Measurements from ENCODE around the gene TMX2. TPM values are rescaled to one million over a fixed set of nuclear protein-coding genes. Genes with fewer than 3 reads are reported as not detected.

TMX2 gene
- total RNA-seq, 2 experiments from 2014 or later, result 61.6 to 64.7 TPM

- POLR2A ChIA-PET, result interaction anchor here (1.1 kb wide), 1 partner anchor 13 kb away, joined by 3 read pairs; no protein-coding TSS in a partner anchor
- Mint-ChIP-seq H3K27ac (no peak overlapping the region), H3K36me3 (peaks cover 6% of the 10 kb centered on the region), H3K9me3 (no peaks in the 10 kb centered on the region), H3K4me1 (peaks cover 14% of the 10 kb centered on the region), H3K4me3 (no peak overlapping the region), H3K27me3 (no peaks in the 10 kb centered on the region)
- ATAC-seq (ENCODE audit: low read depth), result no peak
- DNase-seq, result no peak
Measured at GRCh38 chr11:57732661-57733060, 20.3 kb downstream of the TMX2 start.

- Mint-ChIP-seq H3K27ac (peak overlapping the region; percentile 74), H3K4me3 (no peak overlapping the region)
- POLR2A ChIA-PET, result interaction anchor here (0.6 to 1.2 kb wide), 4 partner anchors 11 to 202 kb away, joined by 3 to 6 read pairs (median 4); no protein-coding TSS in a partner anchor
Measured at GRCh38 chr11:57735619-57736298, 23.4 kb downstream of the TMX2 start.

DNA sequence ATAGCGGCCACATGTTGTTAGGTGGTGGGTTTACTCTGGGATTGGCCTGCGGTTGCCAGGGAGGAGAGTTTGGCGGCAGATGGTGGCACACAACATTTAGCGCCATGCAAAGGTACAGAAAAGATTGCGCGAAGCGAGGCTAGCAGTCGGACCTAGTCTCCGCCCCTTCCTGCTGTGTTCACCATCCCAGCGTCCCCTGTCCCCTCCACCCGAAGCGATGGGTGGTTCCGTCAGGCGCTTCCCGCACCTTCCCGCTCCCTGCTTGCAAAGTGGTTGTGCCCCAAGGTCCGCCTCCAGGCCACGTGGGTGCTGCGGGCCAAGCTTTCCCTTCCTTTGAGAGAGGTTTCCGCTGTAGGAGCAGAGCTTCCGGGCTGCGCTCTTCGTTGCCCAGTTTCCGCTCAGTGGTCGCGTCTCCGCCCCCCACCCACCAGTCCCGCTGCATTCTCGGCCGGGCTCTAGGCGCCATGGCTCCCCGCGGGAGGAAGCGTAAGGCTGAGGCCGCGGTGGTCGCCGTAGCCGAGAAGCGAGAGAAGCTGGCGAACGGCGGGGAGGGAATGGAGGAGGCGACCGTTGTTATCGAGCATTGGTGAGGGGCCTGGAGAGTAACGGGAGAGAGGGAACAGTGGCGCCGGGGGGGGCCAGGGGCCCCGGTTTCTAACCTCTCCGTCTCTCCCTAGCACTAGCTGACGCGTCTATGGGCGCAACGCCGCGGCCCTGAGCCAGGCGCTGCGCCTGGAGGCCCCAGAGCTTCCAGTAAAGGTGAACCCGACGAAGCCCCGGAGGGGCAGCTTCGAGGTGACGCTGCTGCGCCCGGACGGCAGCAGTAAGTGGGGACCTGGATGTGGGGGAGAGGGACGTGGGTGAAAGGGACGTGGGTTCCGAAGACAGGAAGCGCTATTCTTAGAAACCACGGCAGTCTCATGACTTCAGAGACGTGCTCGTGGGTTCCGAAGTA lies 29.0 kb downstream of the TMX2 start, which contains the start of gene SELENOH:
Gene SELENOH (plus strand): TSS at position 360 of the 955 bp plus-strand sequence. CDS start 105 bp downstream, at position 465.
- peak within 1 kb of the TSS; percentile 100 for H3K27ac Mint-ChIP-seq
- peaks cover 31% of the 10 kb centered on the region for H3K4me1 Mint-ChIP-seq
- ATAC-seq (ENCODE audit: low read depth), result peak; percentile 90
- H3K4me3 Mint-ChIP-seq, result peak within 1 kb of the TSS; percentile 100
- H3K36me3 Mint-ChIP-seq, result peaks cover 35% of the 10 kb centered on the region
- H3K27me3 Mint-ChIP-seq, result no peaks in the 10 kb centered on the region
- POLR2A ChIA-PET, result interaction anchor here (0.7 to 2.5 kb wide), 25 partner anchors 10 to 837 kb away, joined by 3 to 36 read pairs (median 4); partner anchors contain the start of genes BTBD18, MED19, SLC43A1 and TIMM10
- peak; percentile 92 for DNase-seq
- H3K9me3 Mint-ChIP-seq, result no peaks in the 10 kb centered on the region

More at GRCh38 chr11:57735619-57736298, 23.4 kb downstream of the TMX2 start:
- H3K9me3 Mint-ChIP-seq, result no peaks in the 10 kb centered on the region
- DNase-seq (no peak), ATAC-seq (ENCODE audit: low read depth) (no peak)
- peaks cover 14% of the 10 kb centered on the region for H3K4me1 Mint-ChIP-seq
- H3K36me3 Mint-ChIP-seq, result peaks cover 12% of the 10 kb centered on the region
- H3K27me3 Mint-ChIP-seq, result no peaks in the 10 kb centered on the region

DNA sequence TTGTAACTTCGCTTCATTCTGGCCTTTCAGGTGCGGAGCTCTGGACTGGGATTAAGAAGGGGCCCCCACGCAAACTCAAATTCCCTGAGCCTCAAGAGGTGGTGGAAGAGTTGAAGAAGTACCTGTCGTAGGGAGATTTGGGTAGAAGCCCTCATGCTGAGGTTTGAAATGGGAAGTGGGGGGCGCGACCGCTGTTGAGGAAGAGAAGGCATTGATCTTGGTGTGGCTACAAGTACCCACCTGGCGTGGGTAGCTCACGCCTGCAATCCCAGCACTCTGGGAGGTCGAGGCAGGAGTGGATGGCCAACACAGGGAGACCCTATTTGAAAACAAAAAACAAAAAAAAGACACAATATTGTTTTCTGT lies 29.7 kb downstream of the TMX2 start:
- peak overlapping the region; percentile 100 for H3K4me3 Mint-ChIP-seq
- ATAC-seq (ENCODE audit: low read depth) (no peak), DNase-seq (no peak)
- H3K27ac Mint-ChIP-seq, result peak overlapping the region; percentile 100
- H3K9me3 Mint-ChIP-seq, result no peaks in the 10 kb centered on the region
- H3K36me3 Mint-ChIP-seq, result peaks cover 38% of the 10 kb centered on the region
- POLR2A ChIA-PET, result interaction anchor here (0.6 to 2.5 kb wide), 22 partner anchors 10 to 836 kb away, joined by 3 to 36 read pairs (median 4); partner anchors contain the start of genes BTBD18, MED19, SLC43A1 and TIMM10
- H3K27me3 Mint-ChIP-seq, result no peaks in the 10 kb centered on the region
- H3K4me1 Mint-ChIP-seq, result peaks cover 36% of the 10 kb centered on the region

GRCh38 chr11:57744357-57744756 lies 32.0 kb downstream of the TMX2 start:
- Mint-ChIP-seq H3K27me3 (no peaks in the 10 kb centered on the region), H3K36me3 (peaks cover 36% of the 10 kb centered on the region), H3K4me1 (peaks cover 37% of the 10 kb centered on the region), H3K27ac (peak overlapping the region; percentile 44), H3K4me3 (peak overlapping the region; percentile 21), H3K9me3 (no peaks in the 10 kb centered on the region)
- DNase-seq (no peak), ATAC-seq (ENCODE audit: low read depth) (no peak)
- POLR2A ChIA-PET, result interaction anchor here (0.6 to 0.8 kb wide), 3 partner anchors 19 to 177 kb away, joined by 3 to 4 read pairs (median 4); no protein-coding TSS in a partner anchor

GRCh38 chr11:57745206-57745605 lies 32.8 kb downstream of the TMX2 start:
- ATAC-seq (ENCODE audit: low read depth) (no peak), DNase-seq (no peak)
- Mint-ChIP-seq H3K9me3 (no peaks in the 10 kb centered on the region), H3K4me3 (no peak overlapping the region), H3K36me3 (peaks cover 34% of the 10 kb centered on the region), H3K27ac (peak overlapping the region; percentile 75), H3K27me3 (no peaks in the 10 kb centered on the region), H3K4me1 (peaks cover 34% of the 10 kb centered on the region)
- POLR2A ChIA-PET, result interaction anchor here (0.7 to 1.1 kb wide), 2 partner anchors 13 to 178 kb away, joined by 3 read pairs; no protein-coding TSS in a partner anchor

DNA sequence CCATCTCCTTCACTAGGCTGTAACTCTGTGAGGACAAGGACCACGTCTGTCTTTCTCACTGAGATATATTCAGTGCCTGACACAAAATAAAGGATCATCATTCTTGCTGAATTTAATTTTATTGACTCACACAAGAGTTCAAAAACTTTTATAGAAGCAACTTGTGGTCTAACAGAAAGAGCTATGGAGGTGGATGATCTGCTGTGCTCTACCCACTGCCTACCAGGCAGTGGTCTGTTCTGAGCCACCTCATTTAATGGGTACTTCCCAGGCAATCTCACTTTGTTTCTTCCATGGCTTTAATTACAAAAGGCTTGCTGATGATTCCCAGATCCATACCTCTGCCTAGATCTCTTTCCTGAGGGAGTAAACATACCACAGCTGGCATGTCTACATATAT lies 34.5 kb downstream of the TMX2 start:
- Mint-ChIP-seq H3K4me3 (no peak overlapping the region), H3K27me3 (no peaks in the 10 kb centered on the region), H3K27ac (peak overlapping the region; percentile 22), H3K9me3 (no peaks in the 10 kb centered on the region), H3K4me1 (peaks cover 30% of the 10 kb centered on the region), H3K36me3 (peaks cover 32% of the 10 kb centered on the region)
- no peak for ATAC-seq (ENCODE audit: low read depth)
- no peak for DNase-seq
- POLR2A ChIA-PET, result interaction anchor here (0.7 to 1.2 kb wide), 2 partner anchors 11 to 12 kb away, joined by 3 to 6 read pairs; no protein-coding TSS in a partner anchor

GRCh38 chr11:57751176-57751575 lies 38.8 kb downstream of the TMX2 start:
- DNase-seq (no peak), ATAC-seq (ENCODE audit: low read depth) (no peak)
- POLR2A ChIA-PET, result interaction anchor here (1.8 to 2.0 kb wide), 2 partner anchors 9 to 50 kb away, joined by 10 to 13 read pairs; partner anchors contain the start of gene SELENOH
- Mint-ChIP-seq H3K27me3 (no peaks in the 10 kb centered on the region), H3K36me3 (peaks cover 8% of the 10 kb centered on the region), H3K4me1 (peaks cover 10% of the 10 kb centered on the region), H3K4me3 (no peak overlapping the region), H3K27ac (peak overlapping the region; percentile 65), H3K9me3 (no peaks in the 10 kb centered on the region)

DNA sequence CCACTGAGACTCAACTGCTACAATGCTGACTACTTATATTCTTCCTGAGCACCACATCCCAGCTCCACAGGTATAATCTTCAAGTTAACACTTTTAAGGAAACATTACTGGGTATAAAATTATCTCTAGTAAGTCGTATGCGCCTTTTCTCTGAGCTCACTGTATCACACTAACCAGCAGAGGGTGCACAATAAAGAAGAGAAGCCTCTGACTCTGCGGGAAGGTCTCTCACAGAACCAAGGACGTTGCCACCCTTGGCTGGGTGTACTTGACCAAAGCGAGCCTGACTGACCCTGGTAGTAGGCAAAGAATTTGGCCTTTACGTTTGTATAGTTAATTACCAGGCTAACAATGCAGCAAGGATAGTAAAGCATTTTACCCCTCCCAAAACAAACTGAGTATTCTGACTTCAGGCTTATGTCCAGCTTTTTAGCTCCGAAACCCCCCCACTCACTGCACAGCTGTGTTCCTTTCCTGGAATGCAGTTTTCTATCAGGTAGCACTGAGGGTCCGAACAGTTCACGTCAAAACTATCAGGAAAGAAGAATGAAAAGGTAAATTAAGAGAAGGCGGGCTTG lies 39.4 kb downstream of the TMX2 start, which contains the start of gene BTBD18:
Gene BTBD18 (minus strand): TSS at position 144 of the 578 bp plus-strand sequence. CDS start 631 bp downstream, outside the sequence.
- DNase-seq (no peak), ATAC-seq (ENCODE audit: low read depth) (peak; percentile 47)
- Mint-ChIP-seq H3K36me3 (peaks cover 8% of the 10 kb centered on the region), H3K9me3 (no peaks in the 10 kb centered on the region), H3K4me1 (peaks cover 8% of the 10 kb centered on the region), H3K4me3 (no peak within 1 kb of the TSS), H3K27me3 (no peaks in the 10 kb centered on the region), H3K27ac (peak within 1 kb of the TSS; percentile 65)
- POLR2A ChIA-PET, result interaction anchor here (1.8 to 2.0 kb wide), 2 partner anchors 10 to 49 kb away, joined by 10 to 13 read pairs; partner anchors contain the start of gene SELENOH

DNA sequence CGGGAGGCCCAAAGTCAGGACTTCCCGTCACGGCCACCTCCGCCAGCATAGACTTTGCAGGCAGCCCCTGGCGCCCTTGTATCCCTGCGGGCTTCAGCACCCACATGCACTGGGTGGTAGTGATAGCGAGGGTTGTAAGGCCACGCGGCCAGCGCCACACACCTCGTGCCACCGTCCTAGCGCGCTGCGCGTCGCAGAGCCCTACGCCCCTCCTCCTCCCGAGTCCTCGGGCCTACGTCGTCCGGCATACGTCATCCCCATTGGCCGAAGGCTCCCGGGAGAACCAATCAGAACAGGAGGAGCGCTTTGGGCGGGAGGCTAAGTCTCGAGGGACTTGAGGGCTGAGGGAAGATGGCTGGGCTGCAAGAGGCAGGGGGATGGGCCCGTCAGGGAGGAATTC lies 40.6 kb downstream of the TMX2 start:
- Mint-ChIP-seq H3K9me3 (no peaks in the 10 kb centered on the region), H3K4me1 (peaks cover 5% of the 10 kb centered on the region), H3K4me3 (no peak overlapping the region), H3K27me3 (no peaks in the 10 kb centered on the region), H3K36me3 (peaks cover 3% of the 10 kb centered on the region), H3K27ac (no peak overlapping the region)
- ATAC-seq (ENCODE audit: low read depth), result no peak
- POLR2A ChIA-PET, result interaction anchor here (2.0 kb wide), 1 partner anchor 48 kb away, joined by 10 read pairs; no protein-coding TSS in a partner anchor
- DNase-seq, result no peak

- H3K27me3 Mint-ChIP-seq, result no peaks in the 10 kb centered on the region
- H3K36me3 Mint-ChIP-seq, result peaks cover 3% of the 10 kb centered on the region
- H3K4me1 Mint-ChIP-seq, result peaks cover 19% of the 10 kb centered on the region
- no peak for ATAC-seq (ENCODE audit: low read depth)
- H3K4me3 Mint-ChIP-seq, result no peak overlapping the region
- no peaks in the 10 kb centered on the region for H3K9me3 Mint-ChIP-seq
- POLR2A ChIA-PET, result no interaction called here
- DNase-seq, result no peak
- H3K27ac Mint-ChIP-seq, result no peak overlapping the region
Measured at GRCh38 chr11:57758174-57758573, 45.8 kb downstream of the TMX2 start.

All from activated naive CD8-positive, alpha-beta T cell treated with anti-CD3 and anti-CD28 coated beads, Interleukin-2, amount 10 ng/mL, durations not matched to agents 7 days and 5 days (primary cell).